HG03097 (cell line): ENCODE measurements around the gene NBPF1.
"Not testable (repeated sequence)": the region's sequence is repeated elsewhere in the genome, so short reads cannot be mapped to it uniquely, and the experiment has no call there.

ENCODE experiments used
- ATAC-seq: cut with Tn5 transposase; IDR thresholded peaks from one replicate; pipeline ENCODE4 v1.9.1; 2021; ENCODE audit not compliant: unreplicated experiment, low FRiP score

Gene NBPF1

DNA sequence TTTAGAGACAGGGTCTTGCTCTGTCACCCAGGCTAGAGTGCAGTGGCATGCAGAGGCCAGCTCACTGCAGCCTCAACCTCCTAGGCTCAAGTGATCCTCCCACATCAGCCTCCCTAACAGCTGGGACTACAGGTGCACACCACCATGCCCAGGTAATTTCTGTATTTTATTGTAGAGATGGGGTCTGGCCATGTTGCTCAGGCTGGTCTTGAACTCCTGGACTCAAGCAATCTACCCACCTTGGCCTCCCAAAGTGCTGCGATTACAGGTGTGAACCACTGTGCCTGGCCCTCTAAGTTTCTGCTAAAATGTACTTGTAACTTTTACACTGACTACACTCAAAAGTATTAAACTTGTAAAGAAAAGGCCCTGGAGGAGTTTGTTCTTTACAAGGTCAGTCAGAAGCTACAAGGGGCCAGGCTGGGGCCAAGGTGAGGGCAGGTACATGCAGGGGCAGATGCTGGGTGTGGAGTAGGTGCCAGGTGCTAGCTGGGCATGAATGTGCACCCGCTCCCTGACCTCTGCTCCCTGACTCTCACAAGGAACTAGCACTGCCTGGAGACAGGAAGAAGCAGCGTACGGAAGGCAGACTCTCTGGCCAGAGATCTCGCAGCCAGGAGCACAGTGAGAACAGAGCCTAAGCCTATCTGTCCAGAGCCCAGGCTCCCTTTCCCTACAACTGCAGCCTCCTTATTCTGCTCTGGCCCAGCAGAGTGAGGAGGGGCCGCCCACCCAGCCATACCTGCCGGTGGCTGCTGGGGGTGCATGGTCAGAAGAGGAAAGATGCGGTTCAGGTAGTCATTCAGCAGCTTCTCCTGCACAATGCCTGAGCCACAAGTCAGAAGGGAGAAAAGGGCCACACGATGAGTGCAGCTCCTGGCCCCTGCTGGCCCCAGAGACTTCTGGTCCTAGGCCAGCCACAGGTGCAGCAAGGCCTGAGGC, 28.9 kb upstream of the NBPF1 start:
- not testable (repeated sequence) for ATAC-seq

DNA sequence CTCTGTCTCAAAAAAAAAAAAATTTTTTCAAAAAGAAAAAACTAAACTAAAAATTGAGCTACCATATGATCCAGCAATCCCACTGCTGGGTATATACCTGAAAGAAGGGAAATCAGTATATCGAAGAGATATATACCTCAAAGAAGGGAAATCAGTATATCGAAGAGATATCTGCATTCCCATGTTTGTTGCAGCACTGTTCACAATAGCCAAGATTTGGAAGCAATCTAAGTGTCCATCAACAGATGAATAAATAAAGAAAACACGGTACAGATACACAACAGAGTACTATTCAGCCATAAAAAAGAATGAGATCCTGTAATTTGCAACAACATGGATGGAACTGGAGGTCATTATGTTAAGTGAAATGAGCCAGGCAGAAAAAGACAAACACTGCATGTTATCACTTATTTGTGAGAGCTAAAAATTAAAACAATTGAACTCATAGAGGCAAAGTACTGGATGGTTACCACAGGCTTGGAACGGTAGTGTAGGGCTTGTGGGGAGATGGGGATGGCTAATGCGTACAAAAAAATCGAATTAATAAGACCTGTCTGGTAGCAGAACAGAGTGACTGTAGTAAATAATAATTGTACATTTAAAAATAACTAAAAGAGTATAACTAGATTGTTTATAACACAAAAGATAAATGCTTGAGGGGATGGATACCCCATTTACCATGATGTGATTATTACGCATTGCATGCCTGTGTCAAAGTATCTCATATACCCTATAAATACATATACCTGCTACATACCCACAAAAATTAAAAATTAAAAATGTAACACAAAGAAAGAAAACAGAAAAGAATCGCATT, 28.0 kb upstream of the NBPF1 start:
- ATAC-seq: not testable (repeated sequence)

DNA sequence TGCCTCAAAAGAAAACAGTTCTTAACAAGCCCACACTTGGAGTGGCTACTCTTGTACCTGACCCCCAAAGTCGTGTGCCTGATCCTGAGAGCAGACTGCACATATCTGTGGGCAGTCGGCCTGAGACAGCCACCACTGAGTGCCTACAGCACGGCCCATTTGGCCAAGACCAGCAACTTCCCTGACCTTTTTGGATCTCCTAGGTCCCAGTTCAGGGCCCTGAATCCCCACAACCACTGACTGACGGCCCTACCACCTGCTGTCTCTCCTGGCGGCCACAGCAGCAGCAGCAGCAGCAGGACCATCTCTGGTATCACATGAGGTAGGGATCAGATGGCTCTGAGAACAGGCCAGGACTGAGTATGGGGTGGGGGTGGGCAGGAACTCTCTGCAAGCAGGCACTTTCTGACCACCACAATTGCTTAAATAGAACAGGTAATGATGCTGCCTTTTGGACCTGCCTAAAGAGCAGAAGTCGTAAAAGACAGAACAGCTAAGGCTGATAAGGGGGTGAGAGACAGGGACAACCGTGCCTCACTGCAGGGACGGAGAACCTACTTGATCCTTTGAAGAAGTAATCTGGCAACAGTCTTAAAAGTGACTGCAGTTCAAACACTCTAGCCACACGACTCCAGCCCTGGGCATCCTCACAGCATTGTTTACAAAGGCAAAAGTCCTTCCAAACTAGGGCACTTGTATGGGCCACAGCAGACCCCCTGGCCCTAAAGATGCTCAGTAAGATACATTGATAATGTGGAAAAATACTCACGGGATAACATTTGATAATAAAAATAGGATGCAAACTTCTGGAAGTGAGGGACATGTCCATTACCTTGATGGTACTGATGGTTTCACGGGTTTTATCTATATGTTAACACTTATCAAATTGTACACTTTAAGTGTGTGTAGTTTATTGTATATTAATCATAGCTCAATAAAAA, 26.0 kb upstream of the NBPF1 start:
- not testable (repeated sequence) for ATAC-seq

DNA sequence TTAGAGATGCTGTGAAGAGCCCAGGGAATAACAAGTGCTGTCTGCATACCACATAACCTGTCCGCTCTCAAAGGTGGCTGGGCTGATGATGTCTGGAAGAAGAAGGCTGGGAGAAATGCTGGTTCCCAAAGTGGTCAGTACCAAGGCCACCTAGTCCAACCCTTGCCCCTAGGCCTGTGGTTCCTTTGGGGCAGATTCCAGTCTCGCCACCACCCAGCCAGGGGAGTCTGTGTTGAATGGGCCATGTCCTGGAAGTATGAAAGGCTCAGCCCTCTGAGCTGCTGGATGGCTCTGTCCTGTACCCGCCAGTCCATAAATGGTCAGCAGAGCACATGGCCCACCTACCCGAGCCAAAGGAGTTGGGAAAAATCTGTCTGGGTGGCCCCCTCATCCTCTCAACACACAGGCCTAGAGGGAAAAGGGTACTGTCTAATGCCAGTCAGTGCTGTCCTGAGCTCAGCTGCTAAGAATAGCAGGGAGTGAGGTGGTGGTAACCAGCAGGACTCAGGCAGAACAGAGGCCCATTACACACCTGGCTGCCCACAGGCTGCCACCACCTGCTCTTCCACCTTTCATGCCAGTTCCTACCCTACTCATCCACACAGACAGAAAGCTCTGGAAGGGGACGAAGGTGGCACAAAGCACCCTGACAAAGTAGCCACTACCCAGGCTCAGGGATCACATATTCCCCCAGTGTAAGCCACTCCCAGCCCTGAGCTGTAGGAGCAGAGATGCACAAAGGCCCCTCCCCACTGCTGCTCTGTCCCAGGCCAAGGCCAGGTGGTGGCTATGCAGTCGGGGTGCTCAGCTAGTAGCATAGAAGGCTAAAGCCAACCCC, 24.8 kb upstream of the NBPF1 start:
- not testable (repeated sequence) for ATAC-seq

DNA sequence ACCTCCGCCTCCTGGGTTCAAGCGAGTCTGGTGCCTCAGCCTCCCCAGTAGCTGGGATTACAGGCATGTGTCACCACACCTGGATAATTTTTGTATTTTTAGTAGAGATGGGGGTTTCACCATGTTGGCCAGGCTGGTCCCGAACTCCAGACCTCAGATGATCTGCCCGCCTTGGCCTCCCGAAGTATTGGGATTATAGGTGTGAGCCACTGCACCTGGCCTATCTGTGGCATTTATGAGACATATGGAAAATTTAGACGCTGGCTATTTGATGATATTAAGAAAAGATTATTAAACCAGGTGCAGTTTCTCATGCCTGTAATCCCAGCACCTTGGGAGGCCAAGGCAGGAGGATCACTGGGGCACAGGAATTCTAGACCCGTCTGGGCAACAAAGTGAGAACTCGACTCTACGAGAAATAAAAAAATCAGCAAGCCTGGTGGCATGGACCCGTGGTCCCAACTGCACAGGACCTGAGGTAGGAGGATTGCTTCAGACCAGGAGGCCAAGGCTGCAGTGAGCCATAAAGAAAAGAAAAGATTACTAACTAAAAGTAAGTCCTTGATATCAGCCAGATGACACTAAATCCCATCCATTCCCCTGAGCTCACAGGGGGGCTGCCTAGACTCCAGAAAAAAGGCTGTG, 23.3 kb upstream of the NBPF1 start:
- ATAC-seq: not testable (repeated sequence)

DNA sequence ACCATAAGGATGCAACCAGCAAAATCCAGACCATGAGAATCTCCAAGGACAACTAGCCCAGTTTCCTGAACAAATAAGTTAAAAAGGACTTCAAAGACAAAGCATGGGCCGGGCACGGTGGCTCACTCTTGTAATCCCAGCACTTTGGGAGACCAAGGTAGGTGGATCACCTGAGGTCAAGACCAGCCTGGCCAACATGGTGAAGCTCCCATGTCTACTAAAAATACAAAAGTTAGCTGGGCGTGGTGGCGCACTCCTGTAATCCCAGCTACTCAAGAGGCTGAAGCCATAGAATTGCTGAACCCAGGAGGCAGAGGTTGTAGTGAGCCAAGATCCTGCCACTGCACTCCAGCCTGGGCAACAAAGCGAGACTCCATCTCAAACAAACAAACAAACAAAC, 22.6 kb upstream of the NBPF1 start:
- not testable (repeated sequence) for ATAC-seq

DNA sequence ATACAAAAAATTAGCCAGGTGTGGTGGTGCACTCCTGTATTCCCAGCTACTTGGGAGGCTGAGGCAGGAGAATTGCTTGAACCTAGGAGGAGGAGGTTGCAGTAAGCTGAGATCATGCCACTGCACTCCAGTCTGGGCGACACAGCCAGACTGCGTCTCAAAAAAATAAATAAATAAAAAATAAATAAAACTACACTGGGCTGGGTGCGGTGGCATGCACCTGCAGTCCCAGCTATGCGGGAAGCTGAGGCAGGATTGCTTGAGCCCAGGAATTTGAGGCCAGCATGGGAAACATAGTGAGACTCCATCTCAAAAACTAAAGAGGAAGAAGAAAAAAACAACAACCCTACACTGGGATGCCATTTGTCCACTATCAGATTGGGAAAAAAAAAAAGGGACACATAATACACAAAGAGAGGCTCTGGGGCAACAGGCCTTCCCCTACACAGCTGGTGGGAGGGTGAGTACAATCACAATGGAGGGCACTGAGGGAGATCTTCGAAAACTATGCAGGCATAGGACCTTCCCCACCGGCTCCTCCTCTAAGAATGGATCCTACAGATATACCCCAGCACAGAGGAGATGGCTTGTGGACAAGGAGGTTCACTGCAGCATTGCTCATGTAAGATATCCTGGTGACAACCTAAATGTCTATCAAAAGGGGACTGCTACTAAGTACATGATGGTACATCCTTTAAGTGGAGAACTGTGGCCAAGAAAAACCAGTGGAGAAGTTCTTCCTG, 20.3 kb upstream of the NBPF1 start:
- ATAC-seq: not testable (repeated sequence)

DNA sequence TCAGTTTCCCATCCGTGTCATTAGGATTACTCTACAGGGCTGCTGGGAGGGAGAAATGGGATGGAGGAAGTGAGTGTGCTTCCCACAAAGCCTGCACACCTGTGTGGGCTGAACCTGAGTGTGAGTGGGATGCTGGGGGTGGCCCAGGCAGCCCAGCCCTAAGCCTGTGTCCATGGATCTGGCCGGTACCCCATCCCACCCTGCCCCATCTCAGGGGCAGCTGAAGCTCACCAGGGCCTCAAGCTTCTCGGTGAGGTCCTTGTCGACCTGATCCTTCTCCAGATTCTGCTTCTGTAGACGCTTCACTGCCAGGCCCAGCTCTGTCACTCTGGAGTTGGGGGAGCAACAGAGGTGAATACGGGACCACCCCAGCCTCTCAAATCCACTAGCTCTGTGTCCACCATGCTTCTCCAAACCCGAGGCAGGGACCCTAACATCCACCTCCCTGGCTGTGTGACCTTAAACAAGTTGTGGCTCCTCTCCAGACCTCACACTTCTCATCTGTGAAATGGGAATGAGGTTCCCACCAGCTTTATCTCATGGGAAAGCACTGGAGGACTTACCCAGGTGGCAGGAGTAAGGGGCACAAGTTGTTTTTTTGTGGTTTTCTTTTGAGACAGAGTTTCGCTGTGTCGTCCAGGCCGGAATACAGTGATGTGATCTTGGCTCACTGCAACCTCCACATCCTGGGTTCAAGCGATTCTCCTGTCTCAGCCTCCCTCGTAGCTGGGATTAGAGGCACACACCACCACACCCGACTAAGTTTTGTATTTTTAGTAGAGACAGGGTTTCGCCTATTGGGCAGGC, 18.9 kb upstream of the NBPF1 start:
- ATAC-seq: not testable (repeated sequence)

DNA sequence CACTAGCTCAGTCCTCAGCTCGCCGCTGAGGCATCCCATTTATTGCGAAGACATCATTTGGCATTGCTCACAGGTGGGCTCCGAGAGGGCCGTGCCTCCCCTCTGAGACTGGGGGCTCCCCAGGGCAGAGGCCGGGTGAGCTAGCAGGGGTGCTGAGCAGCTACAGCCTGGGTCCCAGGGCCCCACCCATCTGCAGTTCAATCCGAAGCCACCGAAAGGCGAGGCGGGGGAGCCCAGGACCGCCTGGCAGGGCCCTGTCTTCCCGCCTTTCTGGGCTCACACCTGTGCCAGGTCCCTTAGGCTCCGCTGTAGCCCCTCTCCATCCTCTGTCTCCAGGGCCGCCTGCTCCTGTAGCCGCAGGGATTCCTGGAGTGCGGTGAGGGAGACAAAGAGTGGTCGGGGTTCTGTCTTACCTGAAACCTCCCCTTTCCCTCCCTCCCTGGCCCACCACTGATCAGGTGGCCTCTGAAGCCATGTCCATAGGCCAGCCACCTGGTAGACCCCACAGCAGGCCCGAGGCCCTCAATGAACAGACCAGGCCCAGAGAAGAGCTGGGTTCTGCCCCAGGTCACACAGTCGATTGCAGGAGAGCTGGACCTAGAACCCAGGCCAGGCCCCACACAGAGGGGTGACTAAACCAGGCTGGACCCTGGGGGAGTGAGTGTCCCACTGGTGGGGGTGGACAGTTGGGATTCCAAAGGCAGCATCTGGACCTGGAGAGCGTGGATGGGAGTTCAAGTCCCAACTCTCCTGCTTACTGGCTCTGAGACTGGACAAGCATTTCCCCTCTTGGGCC, 18.1 kb upstream of the NBPF1 start:
- no peak for ATAC-seq

DNA sequence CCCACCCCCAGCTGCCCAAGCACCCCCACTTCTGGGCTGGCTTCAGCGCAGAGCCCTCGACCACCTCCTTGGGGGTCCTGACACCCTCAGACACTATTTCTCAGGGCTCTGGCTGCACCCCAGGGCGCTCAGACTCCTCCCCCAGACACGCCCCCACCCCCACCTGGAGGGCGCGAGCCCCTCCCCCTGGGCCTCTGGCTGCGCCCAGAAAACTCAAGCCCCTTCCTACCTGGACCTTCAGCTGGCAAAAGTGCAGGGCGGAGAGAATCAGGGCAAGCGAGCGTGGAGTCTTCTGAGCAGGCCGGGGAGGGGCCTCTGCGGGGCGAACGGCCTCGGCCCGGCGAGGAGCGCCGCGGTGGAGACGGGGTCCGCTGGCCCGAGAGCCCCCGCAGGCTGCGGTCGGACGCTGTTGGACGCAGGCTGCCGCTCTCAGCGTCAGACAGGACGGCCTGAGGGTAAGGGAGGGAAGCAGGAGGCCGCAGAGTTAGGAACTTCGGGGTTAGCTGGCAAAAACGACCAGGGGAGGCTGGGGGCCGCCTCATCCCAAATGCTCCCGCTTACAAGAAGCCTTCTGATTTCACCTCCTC, 17.4 kb upstream of the NBPF1 start:
- ATAC-seq: no peak

DNA sequence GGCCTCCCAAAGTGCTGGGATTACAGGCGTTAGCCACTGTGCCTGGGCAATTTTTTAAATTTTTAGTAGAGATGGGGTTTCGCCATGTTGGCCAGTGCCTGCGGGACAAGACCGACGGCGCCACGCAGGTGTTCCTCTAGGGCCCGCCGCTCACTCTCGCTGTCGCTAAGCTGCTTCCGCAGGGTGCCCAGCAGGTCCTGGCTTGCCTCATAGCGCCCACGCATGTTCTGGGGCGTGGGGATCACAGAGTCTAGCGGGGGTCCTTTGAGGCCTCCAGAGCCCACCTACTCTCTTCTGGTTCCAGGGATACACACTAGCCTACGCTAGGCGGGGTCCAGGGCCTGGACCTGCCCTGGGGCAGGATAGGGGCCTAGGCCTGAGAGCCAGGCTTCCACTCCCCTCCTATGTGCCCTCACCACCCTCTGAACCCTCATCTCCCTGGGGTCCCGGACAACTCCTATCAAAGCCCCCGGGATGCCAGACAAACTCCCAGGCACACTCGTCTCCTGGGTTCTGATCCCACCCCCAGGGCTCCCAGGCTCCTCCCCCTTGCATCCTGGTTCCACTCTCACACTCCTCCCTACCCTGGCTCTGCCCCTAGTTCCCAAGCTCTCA, 16.7 kb upstream of the NBPF1 start:
- not testable (repeated sequence) for ATAC-seq

DNA sequence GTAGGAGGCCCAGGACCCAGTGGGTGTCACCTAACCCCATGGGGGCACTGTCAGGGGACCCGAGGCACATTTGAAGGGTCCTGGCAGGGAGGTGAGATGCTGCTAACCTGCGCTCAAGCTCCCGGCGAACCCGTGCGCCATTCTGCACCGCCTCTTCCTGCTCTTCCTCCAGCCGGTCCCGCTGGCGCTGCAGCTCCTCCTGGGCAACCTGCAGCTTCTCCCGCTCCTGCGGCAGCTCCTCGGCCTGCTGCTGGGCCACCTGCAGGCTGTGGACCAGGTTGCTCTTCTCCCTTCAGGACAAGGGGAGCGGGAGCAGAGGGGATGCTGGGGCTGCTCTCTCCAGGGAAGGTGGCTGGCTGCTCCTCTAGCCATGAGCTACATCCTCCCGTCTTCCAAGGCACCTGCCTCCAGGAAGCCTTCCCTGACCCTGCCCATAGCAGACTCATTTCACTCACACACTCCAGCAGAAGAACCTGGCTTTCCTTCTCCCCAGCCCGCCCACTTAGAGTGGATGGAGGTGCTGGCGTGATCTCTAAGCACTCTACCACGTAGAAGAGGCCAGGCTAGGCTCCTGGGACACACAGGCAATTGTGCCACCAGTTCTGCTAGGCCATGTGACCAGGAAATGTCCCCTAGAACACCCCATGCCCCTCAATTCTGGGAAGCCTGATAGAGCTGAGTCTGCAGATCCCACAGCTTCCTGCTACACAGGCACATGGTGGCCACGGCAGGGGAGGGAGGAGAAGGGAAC, 15.2 kb upstream of the NBPF1 start:
- no peak for ATAC-seq

DNA sequence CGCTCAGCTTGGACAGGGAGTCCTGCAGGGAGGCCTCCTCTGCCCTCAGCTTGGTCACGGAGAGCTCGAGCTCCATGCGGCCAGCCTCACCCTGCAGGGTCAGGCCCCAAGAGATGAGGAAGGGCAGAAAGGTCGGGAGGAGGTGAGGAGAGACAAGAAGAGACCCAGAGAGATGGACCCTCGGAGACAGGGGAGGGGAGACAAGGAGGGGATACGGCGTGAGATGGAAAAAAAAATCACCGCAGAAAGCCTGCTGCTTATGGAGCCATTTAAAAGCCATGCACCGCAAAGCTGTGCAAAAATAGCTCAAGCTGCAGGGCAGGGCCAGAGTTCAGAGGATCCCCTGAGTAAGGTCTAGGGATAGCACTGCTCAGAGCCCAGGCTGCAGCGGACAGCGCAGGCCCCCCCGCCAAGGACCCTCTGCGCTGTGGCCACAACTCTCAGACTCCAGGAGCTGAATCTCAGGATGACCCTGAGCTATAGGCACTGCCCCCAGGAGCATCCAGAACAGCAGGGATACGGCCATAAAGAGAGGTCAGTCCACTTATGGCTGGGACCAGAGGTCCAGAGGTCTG, 13.1 kb upstream of the NBPF1 start:
- ATAC-seq: not testable (repeated sequence)

DNA sequence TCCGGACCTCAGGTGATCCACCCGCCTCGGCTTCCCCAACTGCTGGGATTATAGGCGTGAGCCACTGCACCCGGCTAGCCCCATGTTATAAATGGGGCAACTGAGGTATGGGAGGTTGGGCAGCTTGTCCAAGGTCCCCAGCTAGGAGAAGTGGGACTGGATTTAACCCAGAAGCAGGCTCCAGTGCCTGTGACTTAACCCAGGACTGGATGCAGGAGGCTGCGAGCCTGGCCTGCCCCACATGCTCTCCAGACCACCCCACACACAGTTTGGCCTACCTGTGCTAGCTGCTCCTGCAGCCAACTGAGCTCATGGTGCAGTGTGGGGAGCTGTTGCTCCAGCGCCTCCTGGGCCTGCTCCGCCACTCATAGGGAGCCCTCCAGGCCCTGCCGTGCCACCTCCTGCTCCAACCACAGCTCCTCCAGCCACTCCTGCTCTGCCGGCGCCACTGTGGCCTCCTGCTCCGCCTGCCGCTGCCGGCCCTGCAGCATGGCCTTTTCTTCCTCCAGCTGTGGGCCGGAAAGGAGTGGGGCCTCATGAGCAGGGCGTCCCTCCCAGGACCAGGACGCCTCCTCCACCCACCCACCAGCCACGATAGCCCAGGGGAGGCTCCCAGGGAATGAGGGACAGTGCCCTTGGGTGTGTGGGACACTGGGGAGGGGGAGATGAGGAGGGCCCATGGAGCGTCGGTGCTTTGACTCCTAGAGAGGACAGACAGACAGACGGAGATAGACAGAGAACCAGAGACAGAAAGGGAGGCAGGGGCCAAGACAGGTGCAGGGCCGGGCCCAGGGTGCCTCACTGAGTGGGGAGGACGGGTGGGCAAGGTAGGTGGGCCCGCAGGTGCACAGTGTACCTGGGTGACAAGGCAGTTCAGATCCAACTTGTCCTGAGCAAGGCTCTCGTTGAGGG, 12.4 kb upstream of the NBPF1 start:
- ATAC-seq: no peak
